Stimulated activated CD4-positive, alpha-beta T cell treated with anti-CD3 and anti-CD28 coated beads, Interleukin-1b, Interleukin-23, amount 100 ng/mL, for 24 hours (primary cell): Measurements from ENCODE around the gene TCOF1.
A peak's percentile ranks its signal among the peaks of the same experiment; 100 is the strongest.

Experiments
- DNase-seq, 4 experiments: peaks; one replicate each; pipeline ENCODE4 v3.0.0-alpha.2; 2020; ENCODE audit warnings: low read depth in 4 of 4, low spot score in 1 of 4

TCOF1 gene

GRCh38 chr5:150350524-150351344 lies 6.8 kb upstream of the TCOF1 start:
- DNase-seq, result peak in 2 of 4 experiments; percentile 12 to 22

GRCh38 chr5:150352244-150353031 lies 5.1 kb upstream of the TCOF1 start:
- no peak for DNase-seq

- DNase-seq, result no peak
Measured at GRCh38 chr5:150353032-150353675, 4.3 kb upstream of the TCOF1 start.

DNA sequence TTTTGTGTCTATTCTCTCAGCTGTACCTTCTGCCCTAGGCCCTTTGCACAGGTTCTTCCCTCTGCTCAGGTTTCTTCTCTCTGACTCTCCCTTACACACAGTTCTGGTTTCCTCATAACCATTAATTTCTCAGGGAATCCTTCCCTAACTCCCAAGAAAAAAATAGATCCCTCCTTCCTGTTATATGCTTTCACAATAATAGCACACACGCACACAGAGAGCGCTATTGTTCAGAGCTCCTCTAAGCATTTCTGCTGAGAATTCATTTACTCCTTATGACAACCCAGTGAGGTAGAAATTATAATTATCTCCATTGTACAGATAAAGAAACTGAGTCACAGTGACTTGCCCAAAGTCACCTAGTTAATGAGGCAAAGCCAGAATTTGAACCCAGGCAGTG lies 1.7 kb upstream of the TCOF1 start:
- no peak for DNase-seq

DNA sequence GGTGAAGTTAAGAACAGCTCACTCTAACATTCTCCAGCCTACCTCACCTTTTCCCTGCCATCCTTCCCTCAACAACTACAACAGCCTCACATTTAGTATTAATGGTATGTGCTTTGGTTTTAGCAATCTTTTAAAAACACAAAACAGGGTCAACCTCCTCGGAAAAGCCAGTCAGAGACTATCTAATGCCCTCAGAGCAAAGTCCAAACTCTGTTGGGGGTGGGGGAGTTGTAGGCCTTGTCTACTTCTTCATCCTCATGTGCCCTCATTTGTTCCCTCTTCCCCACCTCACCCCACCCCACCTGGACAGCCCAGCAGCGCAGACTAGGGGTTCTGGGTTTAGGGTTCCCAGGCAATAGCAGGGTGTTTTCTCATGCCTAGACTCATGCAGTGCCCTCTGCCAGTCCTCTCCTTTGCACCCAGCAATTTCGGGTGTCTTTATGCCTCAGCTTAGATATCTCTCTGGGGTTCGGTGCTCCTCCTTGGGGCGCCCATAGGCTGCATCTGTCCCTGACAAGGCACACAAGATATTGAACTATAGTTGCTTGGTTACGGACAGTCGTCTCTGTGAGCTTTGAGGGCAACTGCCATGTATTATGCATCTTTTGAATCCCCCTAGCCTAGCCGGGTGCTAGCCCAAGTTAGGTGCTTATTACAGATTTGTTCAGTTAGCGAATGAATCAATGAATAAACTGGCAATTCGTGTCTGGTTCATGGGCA lies 762 bp upstream of the TCOF1 start:
- DNase-seq, result no peak

GRCh38 chr5:150358261-150359095 lies 981 bp downstream of the TCOF1 start:
- DNase-seq, result no peak

DNA sequence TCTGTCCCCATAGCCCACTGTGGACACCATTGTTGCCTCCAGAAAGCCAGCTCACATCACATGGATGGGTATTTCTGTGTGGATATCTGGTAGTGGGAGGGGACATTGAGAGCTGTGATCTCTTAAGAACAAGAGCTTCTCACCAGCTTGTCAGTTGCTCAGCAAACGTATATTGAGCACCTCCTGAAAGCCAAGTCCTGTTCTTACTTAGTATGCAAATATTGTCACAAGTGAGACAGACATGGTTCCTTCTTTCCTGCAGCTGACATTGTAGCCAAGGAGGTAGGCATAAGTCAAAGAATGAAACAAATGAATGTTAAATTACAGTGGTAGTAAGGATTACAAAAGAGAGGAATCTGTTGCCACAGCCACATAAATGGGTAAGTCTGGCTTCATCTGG lies 3.8 kb downstream of the TCOF1 start:
- DNase-seq, result no peak

GRCh38 chr5:150363185-150363584 lies 5.7 kb downstream of the TCOF1 start:
- DNase-seq, result no peak

- no peak for DNase-seq
Measured at GRCh38 chr5:150364004-150364403, 6.5 kb downstream of the TCOF1 start.

GRCh38 chr5:150368526-150368925 lies 11.0 kb downstream of the TCOF1 start:
- DNase-seq, result no peak

DNA sequence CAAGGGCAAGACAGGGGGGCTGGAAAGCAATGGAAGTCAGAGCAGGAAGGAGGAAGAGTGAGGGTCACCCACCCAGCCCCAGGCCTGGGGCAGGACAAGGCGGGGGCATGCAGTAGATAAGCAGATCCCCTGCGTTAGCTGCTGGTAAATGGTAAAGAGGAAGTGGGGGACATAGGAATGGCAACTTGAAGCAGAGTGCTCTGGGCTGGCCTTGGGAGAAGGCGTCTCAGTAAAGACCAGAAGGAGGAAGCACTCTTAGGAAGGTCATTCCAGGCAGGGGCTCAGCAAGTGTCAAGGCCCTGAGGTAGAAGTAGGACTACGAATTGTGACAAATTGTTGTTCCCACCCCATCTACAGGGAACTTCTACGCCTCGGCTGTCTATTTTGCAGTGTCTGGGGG lies 15.1 kb downstream of the TCOF1 start:
- no peak for DNase-seq

DNA sequence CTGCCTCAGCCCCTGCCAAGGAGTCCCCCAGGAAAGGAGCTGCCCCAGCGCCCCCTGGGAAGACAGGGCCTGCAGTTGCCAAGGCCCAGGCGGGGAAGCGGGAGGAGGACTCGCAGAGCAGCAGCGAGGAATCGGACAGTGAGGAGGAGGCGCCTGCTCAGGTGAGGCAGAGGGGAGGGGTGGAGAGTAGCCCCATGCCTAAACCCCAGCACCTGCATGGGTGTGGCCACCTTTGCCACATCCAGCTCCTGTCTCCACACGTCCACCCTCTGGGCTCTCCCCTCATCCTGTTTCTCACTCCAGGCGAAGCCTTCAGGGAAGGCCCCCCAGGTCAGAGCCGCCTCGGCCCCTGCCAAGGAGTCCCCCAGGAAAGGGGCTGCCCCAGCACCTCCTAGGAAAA lies 17.2 kb downstream of the TCOF1 start:
- no peak for DNase-seq

DNA sequence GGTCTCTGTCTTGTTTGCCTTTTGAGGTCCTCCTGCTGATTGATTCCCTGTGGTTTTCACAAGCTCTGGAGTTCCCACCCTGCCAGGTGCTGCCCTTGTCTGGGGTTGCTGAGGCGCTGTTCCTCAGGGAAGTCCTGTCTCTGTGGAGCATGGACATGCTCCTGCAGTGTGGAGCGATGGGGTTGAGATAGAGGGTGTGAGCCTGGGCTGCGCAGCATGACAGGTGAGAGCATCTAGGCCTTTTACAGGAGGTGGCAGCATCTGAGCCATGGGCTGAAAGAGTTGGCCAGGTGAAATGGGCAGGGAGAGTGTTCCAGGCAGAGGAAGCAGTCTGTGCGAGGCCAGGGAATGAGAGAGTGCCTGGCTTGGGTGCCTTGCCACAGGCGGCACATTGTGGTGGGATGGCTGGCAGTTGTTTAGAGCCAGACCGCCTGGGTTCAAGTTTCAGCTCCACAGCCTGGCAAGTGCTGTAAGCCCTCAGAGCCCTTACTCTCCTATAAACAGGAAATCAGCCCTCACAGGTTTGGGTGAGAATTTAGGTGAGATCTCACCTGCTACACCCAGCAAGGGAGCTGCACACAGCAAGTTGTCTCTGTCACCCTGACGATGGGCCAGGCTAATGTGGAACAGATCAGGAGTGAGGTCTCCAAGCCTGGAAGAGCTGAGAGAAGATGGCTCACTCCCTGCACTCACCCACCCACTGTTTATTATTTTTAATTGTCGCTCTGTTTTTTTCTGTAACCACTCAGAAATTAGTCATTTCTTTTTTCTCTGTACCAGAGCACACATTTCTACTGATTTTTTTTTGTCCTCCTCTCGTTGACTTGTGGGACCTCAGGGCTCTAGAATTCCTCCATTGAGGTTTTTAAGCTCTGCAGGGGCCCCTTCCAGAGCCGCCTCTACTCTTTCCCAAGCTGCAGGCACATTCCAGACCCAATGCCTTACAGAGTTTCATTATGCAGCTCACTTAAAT lies 19.6 kb downstream of the TCOF1 start:
- no peak for DNase-seq

GRCh38 chr5:150377964-150378694 lies 20.6 kb downstream of the TCOF1 start:
- no peak for DNase-seq

DNA sequence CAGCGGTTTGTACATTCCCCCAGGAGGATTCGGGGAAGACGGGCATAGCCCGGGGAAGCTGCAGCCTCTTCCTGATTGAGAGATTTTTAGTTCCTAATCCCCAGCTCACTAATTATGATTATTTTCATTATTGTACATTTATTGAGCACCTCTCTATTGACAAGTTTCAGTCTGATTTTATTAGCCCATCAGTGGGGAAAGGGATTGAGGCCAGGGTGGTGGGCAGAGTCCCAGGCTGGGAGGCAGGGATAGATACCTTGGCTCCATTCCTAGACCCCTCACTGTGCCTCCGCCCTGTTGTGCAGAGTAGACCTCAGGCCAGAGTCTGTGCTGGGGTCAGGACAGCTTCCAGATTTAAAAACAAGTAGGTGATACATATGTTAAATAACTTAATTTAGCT lies 27.2 kb downstream of the TCOF1 start:
- DNase-seq, result no peak

GRCh38 chr5:150386024-150386855 lies 28.7 kb downstream of the TCOF1 start:
- no peak for DNase-seq

DNA sequence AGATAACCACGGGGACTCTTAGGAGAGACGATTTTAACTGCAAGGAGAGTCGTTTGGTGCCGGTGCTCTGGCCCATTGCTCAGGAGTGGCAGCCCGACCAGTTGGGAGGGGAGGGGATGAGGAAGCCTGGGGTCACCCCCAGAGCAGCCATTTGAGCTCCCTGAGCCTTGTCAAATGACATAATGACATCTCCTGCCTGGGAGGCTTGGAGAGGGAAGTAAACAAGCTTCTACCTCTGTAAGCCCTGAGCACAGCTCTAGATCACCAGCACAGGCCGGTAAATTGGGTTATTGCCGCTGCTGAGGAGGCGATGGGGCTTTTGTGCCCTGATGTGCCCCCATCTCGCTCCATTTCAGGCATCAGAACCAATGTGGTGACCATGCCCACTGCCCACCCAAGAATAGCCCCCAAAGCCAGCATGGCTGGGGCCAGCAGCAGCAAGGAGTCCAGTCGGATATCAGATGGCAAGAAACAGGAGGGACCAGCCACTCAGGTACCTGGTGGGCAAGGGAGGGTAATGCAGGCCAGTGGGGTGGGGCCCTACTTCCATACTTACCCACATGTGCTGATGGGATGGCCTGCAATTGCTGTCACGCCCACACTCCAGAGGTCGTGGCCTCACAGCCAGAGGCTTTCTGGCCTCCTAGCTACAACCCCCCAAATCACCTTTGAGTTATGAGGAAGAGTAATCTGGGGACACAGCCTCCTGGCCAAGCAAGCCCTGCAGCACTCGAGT lies 32.2 kb downstream of the TCOF1 start:
- DNase-seq, result no peak
